DMS153 treated with DMSO at 0.1 percent for 48 hours (cell line): ENCODE data around the gene CSRP1.

Experiments
- DNase-seq: peaks from one replicate; lab custom pipeline; 2025; ENCODE audit not compliant: unreplicated experiment; lab: John Stamatoyannopoulos, UW

CSRP1 gene

DNA sequence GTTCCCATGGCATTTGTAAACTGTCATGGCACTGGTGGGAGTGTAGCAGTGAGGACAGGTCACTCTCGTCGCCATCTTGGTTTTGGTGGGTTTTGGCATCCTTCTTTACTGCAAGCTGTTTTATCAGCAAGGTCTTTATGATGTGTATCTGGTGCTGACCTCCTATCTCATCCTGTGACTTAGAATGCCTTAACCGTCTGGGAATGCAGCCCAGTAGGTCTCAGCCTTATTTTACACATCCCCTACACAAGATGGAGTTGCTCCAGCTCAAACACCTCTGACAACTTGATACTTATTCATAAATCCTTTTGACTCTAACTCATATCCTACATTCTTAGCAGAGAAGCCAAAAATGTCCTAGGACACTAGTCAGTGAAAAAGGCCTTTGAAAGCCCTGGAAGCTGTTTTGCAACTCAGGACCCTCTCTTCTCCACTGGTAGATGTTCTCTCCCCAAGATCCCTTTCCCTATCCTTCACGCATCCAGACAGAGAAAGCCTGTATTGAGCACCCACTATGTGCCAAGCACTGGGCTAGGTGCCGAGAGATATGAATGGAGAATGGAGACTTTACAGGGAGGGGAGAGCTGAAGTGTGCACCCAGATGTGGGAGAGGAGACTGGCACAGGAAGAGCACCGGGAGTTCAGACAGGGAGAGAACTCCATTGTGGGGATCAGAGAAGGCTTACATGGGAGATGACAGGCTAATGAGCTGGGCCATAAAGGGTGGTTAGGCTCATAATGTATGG is 6.7 kb upstream of the CSRP1 start:
- no peak for DNase-seq

DNA sequence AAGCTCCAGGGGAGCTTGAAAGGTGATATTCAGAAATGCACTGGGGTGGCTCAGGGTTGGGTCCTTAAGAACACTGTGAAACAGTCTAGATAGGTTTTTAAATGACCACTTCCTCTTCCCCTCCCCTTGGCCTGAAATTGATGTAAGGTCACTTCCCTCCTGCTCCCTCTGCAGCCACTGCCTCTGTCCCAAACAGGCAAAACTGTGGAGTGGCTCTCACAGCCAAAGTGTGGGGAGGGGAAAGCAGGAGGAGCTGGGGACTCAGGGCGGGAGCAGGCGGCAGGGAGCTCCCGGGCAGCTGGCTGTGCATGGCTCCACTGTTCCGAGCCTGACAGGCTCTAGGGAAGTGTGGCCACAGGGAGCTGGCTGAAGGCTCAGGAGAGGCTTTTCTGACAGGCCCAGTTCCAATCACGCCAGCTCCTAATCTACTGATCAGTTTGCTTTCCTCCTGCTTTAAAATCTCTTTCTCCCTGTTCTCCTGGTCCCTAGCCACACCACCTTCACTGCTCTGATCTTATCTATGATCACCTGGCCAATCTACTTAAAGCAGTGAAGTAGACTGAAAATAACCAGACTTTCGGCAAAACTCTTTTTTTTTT is 5.1 kb upstream of the CSRP1 start:
- peak; percentile 20 for DNase-seq

DNA sequence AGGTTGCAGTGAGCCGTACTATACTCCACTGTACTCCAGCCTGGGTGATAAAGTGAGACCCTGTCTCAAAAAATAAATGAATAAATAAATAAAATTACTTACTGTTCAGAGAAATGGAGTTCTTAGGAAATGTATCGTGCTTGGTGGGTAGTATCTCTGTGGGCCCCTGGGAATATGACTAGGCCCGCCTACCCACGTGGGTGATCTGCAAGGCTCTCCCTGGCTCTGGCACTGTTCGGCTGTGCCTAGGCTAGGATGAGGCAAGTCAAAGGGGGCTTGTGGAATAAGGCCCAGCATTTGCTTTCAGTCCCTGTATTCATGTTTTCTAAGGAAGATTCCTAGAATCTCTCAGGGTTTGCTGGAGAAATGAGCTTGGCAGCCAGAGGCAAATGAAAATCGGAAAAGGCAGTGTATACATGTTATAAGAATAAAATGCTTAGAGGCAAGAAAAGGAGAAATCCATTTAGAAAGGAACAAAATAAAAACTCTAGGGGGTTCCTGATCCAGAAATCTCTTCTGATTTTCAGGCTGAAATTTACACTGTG is 4.5 kb upstream of the CSRP1 start:
- DNase-seq, result no peak

DNA sequence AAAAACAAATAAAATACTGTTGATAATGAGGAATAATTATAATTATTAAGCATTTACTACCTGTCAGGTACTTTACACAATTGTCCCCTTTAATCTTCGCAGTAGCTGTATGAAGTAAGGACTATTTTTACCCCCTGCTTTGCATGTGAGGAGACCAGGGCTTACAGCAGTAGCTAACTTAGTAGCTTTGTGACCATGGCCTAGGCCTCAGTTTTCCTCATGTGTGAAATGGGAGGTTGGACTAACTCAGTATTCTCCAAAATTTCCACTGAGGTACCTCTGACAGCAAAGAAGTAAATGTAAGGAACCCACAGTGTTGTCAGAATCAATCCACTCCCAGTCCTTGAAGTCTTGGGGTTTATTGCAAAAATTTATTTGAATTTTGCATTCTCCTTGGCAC is 3.8 kb upstream of the CSRP1 start:
- DNase-seq, result no peak

DNA sequence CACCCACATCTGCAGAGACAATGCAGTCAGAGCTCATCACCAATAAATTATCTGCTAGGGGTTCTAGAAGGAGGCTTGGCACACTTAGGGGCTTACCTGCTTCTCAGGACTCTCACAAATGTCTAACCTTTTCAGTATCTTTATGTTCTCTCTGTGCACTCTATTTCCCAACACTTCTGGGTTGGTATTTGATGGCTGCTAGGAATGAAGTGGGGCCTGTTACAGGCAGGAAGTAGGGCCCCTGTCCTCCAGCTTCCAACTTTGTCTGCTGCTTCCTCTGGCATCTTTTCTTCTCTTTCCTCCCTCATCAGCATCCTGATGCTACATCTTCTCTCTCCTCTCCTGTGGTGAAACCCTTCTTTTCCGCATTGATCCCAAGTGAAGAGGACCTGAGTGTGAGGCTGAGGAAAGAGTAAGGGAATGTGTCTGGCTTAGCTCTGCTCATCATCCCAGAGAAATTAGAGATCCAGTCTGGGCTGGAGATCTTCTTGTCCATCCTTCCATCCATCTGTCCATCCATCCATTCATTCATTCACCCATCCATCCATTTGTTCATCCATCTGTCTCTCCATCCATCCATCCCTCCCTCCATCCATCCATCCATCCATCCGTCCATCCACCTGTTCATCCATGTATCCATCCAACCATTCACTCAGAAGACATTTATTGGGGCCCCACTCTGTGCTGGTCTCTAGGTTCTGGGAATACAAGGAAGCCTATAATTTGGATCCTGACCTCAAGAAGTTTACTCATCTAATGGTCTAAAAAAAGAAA is 2.9 kb upstream of the CSRP1 start:
- no peak for DNase-seq

DNA sequence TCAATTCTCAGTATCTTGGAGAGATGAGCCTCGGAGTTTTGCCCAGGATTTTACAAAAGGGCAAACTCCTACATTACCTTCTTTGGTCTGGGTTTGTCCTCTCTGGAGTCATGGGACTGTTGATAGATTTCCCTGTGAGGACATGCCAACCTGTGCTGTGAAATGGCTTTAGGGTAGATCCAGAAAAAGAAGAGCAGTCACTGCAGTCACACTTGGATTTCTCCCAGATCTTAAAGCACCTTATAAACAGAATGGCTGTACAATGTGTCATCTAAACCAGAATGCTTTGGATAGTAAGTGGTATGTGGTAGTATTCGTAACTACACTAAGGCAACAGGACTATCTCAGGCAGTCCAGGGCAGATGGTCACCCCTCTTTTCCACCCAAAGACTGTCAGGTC is 1.9 kb upstream of the CSRP1 start:
- no peak for DNase-seq

DNA sequence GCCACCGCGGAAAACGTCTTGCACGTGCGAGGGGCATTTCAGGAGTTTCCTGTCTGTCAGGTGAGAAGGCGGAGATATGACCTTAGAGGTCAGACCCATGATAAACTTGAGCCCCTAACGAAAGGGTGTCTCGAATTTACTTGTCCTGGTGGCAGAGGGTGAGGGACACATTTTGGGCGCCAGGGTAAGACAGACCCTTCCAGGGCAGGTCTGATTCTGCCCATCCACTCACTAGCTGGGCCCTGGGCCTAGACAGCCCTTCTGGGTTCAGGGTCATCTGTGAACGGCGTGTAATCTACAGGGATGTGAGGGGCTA is 395 bp upstream of the CSRP1 start:
- no peak for DNase-seq

DNA sequence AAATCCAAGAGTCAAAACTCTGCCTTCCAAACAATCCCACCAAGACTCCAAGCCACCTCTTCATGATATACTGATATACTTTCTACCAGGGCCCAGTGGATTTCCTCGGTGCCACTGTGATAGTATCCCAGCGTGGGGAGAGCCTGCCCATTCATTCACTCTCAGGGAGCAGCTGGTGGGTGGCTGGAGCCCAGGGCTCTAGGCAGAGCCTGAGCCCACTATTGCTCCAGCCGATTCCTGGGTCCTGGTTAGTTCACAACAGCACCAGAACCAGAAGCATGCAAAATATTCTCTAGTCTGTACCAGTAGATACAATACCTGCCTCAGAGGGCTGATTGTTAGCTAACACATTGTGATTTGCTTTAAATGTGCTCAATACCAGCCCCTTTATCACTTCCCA is 831 bp downstream of the CSRP1 start:
- DNase-seq, result no peak

DNA sequence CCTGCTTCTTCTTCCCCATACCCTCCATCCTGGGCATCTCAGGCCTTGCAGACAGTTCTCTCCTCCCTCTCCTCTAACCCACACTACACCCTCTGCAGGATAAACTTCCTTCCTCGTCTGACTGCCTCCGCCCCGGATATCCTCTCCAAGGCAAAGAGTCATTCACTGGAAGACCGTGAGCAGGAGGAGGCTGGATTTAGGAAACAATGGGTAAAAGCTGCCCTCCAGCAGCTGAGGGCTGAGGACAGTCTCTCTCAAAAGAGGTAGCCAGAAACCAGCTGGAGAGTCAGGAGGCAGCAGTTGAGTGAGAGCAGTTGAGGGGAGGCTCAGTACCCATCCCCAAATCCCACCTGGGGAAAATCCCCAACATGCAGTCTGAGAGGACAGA is 1.4 kb downstream of the CSRP1 start:
- peak; percentile 86 for DNase-seq

DNA sequence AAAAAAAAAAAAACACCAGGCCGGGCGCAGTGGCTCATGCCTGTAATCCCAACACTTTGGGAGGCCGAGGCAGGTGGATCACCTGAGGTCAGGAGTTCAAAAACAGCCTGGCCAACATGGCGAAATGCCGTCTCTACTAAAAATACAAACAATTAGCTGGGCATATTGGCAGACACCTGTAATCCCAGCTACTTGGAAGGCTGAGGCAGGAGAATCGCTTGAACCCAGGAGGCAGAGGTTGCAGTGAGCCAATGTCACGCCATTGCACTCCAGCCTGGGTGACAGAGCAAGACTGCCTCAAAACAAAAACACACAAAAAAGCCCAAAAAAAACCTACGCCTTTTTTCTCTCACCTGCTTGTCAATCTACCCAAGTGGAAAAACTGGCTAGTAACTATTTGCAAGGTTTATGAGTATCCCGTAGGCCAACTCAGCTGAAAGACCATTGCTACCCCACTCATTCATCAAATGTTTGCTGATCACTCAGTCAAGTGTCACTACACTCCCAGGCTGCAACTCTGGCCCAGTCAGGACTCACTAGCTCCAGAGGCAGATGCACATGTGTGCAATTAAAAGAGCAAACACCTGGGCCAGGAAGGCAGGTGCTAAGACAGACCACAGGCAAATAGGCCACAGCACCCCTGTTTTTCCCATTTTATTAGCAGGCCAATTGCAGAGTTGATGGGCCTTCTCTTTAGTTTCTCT is 2.0 kb downstream of the CSRP1 start:
- DNase-seq, result peak; percentile 86

DNA sequence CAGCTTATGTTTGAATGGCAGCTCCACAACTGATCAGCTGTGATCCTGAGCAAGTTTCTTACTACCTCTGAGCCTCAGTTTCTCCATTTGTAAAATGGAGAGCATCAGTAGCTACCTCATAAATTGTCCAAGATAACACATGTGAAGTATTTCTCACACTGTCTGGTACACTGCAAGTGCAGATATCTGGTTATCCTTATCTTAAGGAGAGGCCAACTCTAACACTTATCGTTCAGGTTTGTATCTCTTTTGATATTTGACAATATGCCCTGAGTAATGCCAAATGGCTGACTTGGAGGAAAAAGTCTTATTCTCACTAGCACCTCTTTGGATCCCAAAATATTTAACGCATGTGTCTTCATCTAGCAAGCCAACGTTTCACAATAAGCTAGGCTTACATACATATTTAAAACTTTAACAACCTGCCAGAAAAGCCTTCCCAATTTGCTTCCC is 2.7 kb downstream of the CSRP1 start:
- DNase-seq, result no peak

DNA sequence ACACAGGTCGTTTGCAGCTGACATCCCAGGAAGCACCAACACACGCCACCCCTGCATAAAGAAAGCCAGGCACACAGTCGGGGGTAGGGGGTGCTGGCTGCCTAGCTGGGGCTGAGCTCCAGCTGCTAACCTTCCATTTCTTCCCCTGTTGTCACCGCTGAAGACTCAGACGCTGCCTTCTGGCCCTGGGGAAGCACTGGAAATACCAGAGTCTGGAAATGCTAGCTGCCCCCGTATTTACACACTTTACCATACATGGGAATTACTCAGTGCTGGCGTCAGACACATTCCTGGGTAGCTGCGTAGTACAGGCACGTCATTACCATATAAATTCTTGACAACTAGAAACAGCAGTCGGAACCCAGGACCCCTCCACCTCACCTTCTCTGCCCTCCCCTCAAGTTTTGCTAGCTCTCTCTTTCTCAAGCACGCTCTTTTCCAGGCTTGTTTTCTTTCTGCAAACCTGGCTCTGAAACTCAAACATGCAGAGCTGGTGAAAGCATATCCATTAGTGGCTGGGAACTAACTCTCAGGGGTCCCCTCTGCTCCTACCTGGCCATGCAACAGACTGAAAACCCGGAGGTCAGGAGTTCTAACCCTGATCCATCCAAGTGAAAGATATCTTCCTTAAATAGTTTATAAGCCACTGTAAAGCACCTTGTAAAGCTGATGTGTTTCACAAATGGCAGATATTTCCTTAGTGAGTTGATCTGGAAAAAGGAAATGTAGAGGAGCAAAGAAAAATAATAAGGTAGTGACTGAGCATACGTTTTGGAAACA is 3.3 kb downstream of the CSRP1 start:
- DNase-seq, result no peak

DNA sequence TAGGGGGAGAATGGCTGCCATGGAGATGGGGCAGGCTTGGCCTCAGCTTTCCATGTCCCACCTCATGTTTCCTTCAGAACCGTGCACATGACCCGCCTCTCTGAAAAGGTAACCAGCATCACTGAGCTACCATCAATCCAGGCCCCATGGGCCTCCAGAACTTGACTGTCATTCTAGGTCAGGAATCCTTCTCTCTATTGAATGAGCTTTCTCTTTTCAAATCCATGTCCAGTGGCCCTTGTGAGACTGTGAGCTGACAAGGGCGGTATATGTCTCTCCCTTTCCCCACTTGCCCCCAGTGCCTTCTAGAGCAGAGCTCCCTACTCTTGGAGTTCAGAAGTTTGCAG is 4.4 kb downstream of the CSRP1 start:
- no peak for DNase-seq

DNA sequence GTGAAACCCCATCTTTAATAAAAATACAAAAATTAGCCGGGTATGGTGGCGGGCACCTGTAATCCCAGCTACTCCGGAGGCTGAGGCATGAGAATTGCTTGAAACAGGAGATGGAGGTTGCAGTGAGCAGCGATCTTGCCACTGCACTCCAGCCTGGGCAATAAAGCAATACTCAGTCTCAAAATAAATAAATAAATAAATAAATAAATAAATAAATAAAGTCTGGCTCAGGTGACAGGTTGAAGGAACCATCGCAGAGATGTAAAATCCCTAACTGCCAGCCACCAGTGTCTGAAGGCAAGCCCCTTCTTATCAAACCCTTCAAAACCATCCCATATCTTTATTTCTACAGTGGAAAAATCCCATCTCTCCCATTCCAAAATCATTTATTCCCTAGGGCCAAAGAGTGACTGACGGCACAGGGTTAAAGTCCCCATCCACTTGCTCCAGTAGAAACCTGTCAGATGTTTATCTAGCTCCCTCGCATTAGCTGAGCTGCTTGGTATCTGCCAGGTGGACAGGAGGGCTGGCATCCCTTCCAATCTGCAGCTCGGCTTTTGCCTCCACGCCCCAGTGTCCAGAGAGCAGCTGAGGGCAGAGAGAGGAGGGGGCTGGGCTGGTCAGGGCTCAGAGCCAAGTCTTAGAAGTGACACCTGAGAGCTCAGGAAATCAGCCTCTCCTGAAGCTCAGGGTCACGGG is 5.0 kb downstream of the CSRP1 start:
- peak; percentile 86 for DNase-seq

DNA sequence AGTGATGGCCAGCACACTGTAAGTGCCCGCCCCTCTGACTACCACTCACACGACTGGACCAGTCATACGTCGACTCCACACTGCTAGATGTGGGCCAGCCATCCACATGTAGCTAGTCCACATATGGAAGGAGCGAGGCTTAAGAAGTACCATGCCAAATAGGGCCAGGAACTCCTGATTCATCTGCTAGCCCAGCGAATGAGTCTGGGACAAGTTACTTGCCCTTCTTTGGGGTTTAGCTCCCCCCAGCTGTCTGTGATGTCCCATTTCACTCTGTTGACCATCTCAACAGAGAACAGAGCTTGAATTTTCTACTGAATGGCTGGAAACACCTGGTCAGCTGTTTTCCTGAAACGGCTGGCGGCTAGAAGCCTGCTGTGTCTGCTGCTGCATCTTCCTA is 5.8 kb downstream of the CSRP1 start:
- DNase-seq, result no peak

DNA sequence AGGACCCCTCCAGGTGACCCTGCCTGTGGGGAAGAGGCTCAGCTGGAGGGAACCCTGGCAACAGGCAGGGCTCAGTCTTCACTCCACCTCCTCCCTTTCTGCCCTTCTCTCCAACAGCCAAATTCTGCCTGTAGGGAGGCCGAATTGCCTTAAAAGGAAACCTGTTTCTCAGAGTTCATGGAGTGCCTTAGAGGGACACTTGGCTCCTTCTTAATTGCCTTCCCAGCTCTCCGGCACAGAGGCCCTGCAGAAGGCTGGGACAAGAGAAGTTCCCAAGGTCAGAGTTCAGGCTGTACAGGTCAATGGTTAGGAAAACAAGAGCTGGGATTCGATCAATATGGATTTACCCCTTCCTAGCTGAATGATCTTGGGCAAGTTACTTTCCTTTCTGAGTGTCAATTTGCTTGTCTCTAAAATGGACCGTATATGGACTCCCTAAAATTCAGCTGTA is 6.2 kb downstream of the CSRP1 start:
- no peak for DNase-seq

DNA sequence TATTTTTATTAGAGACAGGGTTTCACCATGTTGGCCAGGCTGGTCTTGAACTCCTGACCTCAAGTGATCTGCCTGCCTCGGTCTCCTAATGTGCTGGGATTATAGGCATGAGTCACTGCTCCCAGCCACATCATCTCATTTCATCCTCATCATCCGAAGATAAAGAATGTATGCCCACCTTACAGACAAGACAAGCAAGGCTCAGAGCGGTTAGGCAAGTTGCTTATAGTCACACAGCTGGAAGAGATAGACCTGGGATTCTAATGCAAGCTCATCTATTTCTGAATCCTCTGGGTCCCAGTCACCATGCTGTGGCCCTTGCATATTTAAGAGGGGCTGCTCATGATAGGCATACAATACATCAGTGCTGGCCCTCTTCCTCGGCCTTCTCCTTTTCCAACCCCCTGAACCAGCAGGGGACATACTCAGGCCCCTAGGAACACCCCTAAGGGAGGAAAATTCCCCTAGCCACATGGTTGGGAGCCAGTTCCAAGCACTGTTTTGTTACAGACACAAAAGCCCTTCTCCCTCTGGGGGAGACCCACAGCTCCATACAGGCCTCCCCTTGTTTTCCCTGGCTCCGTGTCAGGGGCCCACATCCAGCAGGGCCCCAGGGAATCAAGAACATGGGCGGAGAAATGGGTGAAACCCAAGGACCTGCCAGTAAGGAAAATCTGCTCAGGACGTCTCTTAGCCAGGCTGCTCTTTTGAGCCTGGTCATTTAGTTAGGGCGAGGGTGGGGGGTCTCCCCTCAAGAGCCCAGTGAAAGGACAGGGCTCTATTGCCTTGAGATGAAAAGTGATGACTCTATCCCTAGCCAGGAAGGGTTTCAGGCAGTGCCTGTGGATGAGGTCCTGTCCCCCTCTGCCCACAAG is 6.9 kb downstream of the CSRP1 start:
- DNase-seq, result no peak

DNA sequence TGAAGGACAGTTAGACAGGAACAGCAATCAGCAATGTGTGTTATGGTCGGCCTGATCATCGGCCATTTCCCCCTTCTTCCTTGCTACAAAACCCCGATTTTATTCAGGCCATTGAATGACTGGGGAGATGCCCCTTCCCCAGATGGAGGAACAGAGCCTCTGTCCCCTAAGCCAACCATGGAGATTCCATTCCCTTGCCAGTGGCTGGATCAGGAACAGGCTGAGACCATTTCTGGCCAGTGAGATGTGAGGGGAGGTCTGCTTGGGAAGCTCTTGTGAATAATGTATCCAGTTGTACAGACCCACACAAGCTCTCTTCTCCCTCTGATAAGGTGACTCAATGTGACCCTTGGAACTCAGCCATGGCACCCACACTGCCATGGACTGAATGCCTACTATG is 7.7 kb downstream of the CSRP1 start:
- DNase-seq, result no peak

DNA sequence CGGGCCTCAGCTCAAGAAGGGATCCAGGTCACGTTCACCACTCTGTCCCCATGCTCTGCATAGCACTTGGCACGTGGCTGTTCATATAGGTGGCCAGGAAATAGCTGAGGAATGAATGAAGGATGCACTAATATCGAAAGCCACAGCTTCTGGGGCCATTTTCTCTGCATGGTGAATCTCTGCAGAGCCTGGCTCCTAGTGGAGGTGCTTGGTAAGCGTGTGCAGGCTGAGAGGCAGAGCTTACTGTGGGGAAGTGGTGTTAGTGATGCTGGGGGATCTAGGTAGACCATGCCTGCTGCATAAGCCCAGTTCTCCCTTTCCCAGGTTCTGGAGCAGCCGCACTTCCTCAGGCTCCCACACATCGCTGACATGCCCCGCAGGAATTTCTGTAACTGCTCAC is 8.3 kb downstream of the CSRP1 start:
- no peak for DNase-seq
